Measurements from ENCODE around the gene CPED1.

GRCh38 chr7:121076350-121077164, 88.0 kb downstream of the CPED1 start:
- TF ChIP-seq POLR2AphosphoS5 (IDR thresholded peaks at IDR 0.05; ENCODE audit: low read length): no peak
- TF ChIP-seq ASH2L (IDR thresholded peaks at IDR 0.05; ENCODE audit: borderline replicate concordance, low read depth): no peak
- no peak for TF ChIP-seq CTCF (IDR thresholded peaks at IDR 0.05 in 2 of 3, conservative IDR thresholded peaks at IDR 0.05 in 1 of 3; ENCODE audit: control insufficient read depth in 2 of 3, extremely low read depth in 1 of 3, insufficient read depth in 1 of 3, low read depth in 3 of 3, low read length in 3 of 3)
- TF ChIP-seq SMAD5 (IDR thresholded peaks at IDR 0.05; ENCODE audit: low read depth): no peak
- TF ChIP-seq HCFC1 (IDR thresholded peaks at IDR 0.05; ENCODE audit: low read length): no peak
- TF ChIP-seq ZNF274 (IDR thresholded peaks at IDR 0.05; ENCODE audit: insufficient read depth, insufficient read length): no peak
- TF ChIP-seq FOXK2 (IDR thresholded peaks at IDR 0.05): no peak
- TF ChIP-seq POLR2A (IDR thresholded peaks at IDR 0.05; ENCODE audit: low read depth, low read length): no peak
- no peak for TF ChIP-seq SUZ12 (IDR thresholded peaks at IDR 0.05; ENCODE audit: unreplicated experiment)
- no peak for TF ChIP-seq YY1 (IDR thresholded peaks at IDR 0.05; ENCODE audit: low read depth, low read length)
- no peak for TF ChIP-seq ATF7 (IDR thresholded peaks at IDR 0.05; ENCODE audit: low read depth)
- TF ChIP-seq REST (IDR thresholded peaks at IDR 0.05; ENCODE audit: low read depth, low read length): no peak
- no peak for TF ChIP-seq BRCA1 (IDR thresholded peaks at IDR 0.05; ENCODE audit: low read depth, low read length)
